H1 (cell line): ENCODE data around the gene ITGA3. TPM values are rescaled to one million over a fixed set of nuclear protein-coding genes. Genes with fewer than 3 reads are reported as not detected.

Experiments
- CTCF ChIA-PET: fragments of 300-600 bp; sonication (Branson Sonifier 250); formaldehyde crosslinking; loops from one replicate; lab custom pipeline; 2021; ENCODE audit not compliant: partially characterized antibody; lab: Charles Lee
- POLR2A ChIA-PET: fragments of 300-600 bp; sonication (Branson Sonifier 250); formaldehyde crosslinking; loops from one replicate; lab custom pipeline; 2021; ENCODE audit warnings: inconsistent platforms; ENCODE audit not compliant: partially characterized antibody; lab: Charles Lee
- DNase-seq, 2 experiments: peaks; one replicate each; pipeline versions ENCODE4 v3.0.0 to v3.0.0-alpha.2; 2010 to 2022; ENCODE audit warnings: low spot score in 2 of 2, low read depth in 1 of 2, mixed read lengths in 1 of 2
- FAIRE-seq: peaks from 2 replicates; lab custom pipeline; 2011; peaks lifted over from hg19 to GRCh38; lab: Jason Lieb, UNC
- H2AFZ ChIP-seq: 2 replicates; pipeline ENCODE4 v1.8.1; 2012; ENCODE audit warnings: low read length, inconsistent platforms
- H2AK5ac ChIP-seq: 2 replicates; pipeline ENCODE4 v1.6.1; 2013; ENCODE audit warnings: low read depth, low read length
- H2BK120ac ChIP-seq: replicated peaks from 2 replicates; pipeline ENCODE3; 2013; ENCODE audit warnings: low read depth, low read length, inconsistent platforms
- H2BK12ac ChIP-seq: 2 replicates; pipeline ENCODE4 v1.6.1; 2013; ENCODE audit warnings: low read depth, low read length
- H2BK15ac ChIP-seq: 2 replicates; pipeline ENCODE4 v1.6.1; 2013; ENCODE audit warnings: low read length
- H2BK20ac ChIP-seq: 2 replicates; pipeline ENCODE4 v1.6.1; 2013; ENCODE audit warnings: low read length
- H2BK5ac ChIP-seq: 2 replicates; pipeline ENCODE4 v1.6.1; 2013; ENCODE audit warnings: low read depth, low read length
- H3K14ac ChIP-seq: 2 replicates; pipeline ENCODE4 v1.6.1; 2013; ENCODE audit warnings: inconsistent platforms; ENCODE audit not compliant: insufficient read length
- H3K18ac ChIP-seq: 2 replicates; pipeline ENCODE4 v1.6.1; 2013; ENCODE audit warnings: low read length; ENCODE audit errors: extremely low read depth
- H3K23ac ChIP-seq: 2 replicates; pipeline ENCODE4 v1.6.1; 2013; ENCODE audit warnings: inconsistent platforms; ENCODE audit not compliant: insufficient read length
- H3K23me2 ChIP-seq: 2 replicates; pipeline ENCODE4 v1.6.1; 2013; ENCODE audit warnings: low read depth, low read length
- H3K27ac ChIP-seq: 2 replicates; pipeline ENCODE4 v1.6.1; 2011; ENCODE audit warnings: low read depth, low read length, inconsistent platforms
- H3K27me3 ChIP-seq, 4 experiments: replicated peaks in 1 of 4; 1 replicate in 1 of 4; 2 replicates in 3 of 4; pipeline versions ENCODE4 v1.6.1 to v1.8.1; 2011 to 2013; ENCODE audit warnings: low read length in 3 of 4, mild to moderate bottlenecking in 3 of 4, inconsistent platforms in 2 of 4, mixed read lengths in 2 of 4, moderate library complexity in 1 of 4; ENCODE audit not compliant: control insufficient read depth in 3 of 4, insufficient read depth in 3 of 4; ENCODE audit errors: extremely low read depth in 1 of 4
- H3K36me3 ChIP-seq, 4 experiments: 2 replicates each; pipeline versions ENCODE4 v1.6.1 to v1.8.1; 2011 to 2013; ENCODE audit warnings: mild to moderate bottlenecking in 4 of 4, low read length in 3 of 4, moderate library complexity in 2 of 4, control low read depth in 1 of 4, inconsistent platforms in 1 of 4; ENCODE audit not compliant: insufficient read depth in 4 of 4, control insufficient read depth in 2 of 4
- H3K4ac ChIP-seq: replicated peaks from 2 replicates; pipeline ENCODE3; 2013; ENCODE audit warnings: low read length, low read depth, mixed read lengths, inconsistent platforms; ENCODE audit not compliant: insufficient read length
- H3K4me1 ChIP-seq, 4 experiments: replicated peaks in 1 of 4; 1 replicate in 1 of 4; 2 replicates in 3 of 4; pipeline versions ENCODE4 v1.6.1 to v1.8.1; 2011 to 2013; ENCODE audit warnings: low read length in 3 of 4, inconsistent platforms in 2 of 4, mixed read lengths in 1 of 4; ENCODE audit not compliant: insufficient read depth in 4 of 4, control insufficient read depth in 3 of 4
- H3K4me2 ChIP-seq, 2 experiments: 2 replicates each; pipeline versions ENCODE4 v1.6.1 to v1.8.1; 2011 to 2013; ENCODE audit warnings: low read depth in 2 of 2, low read length in 2 of 2, control low read depth in 1 of 2, inconsistent platforms in 1 of 2, mild to moderate bottlenecking in 1 of 2; ENCODE audit not compliant: insufficient read depth in 1 of 2
- H3K4me3 ChIP-seq, 4 experiments: fragments of 200-600, 300-600 bp in 1 of 4; sonication (generic), shearing (Covaris generic), sonication (Bioruptor Twin) in 1 of 4; 2 replicates each; pipeline versions ENCODE4 v1.5.1 to v1.8.1; 2011 to 2016; ENCODE audit warnings: low read length in 4 of 4, low read depth in 3 of 4, control low read depth in 2 of 4, inconsistent platforms in 2 of 4, mild to moderate bottlenecking in 2 of 4, mixed read lengths in 1 of 4, moderate library complexity in 1 of 4; ENCODE audit not compliant: insufficient read depth in 2 of 4; ENCODE audit errors: extremely low read depth in 1 of 4
- H3K56ac ChIP-seq: replicated peaks from 2 replicates; pipeline ENCODE3; 2013; ENCODE audit warnings: low read depth, mild to moderate bottlenecking, mixed read lengths, low read length, inconsistent platforms; ENCODE audit not compliant: insufficient read length
- H3K79me1 ChIP-seq: 2 replicates; pipeline ENCODE4 v1.6.1; 2013; ENCODE audit warnings: low read depth, low read length, control low read depth
- H3K79me2 ChIP-seq, 2 experiments: 2 replicates each; pipeline versions ENCODE4 v1.6.1 to v1.8.1; 2012 to 2013; ENCODE audit warnings: low read length in 2 of 2, mild to moderate bottlenecking in 2 of 2, inconsistent platforms in 1 of 2; ENCODE audit not compliant: insufficient read depth in 2 of 2, control insufficient read depth in 1 of 2
- H3K9ac ChIP-seq, 4 experiments: replicated peaks in 1 of 4; 1 replicate in 1 of 4; 2 replicates in 3 of 4; pipeline versions ENCODE4 v1.6.1 to v1.8.1; 2011 to 2013; ENCODE audit warnings: low read depth in 3 of 4, low read length in 3 of 4, control low read depth in 2 of 4, mild to moderate bottlenecking in 2 of 4, moderate library complexity in 2 of 4, inconsistent platforms in 1 of 4; ENCODE audit errors: extremely low read depth in 1 of 4
- H3K9me3 ChIP-seq, 2 experiments: 2 replicates each; pipeline versions ENCODE4 v1.6.1 to v1.8.1; 2012 to 2013; ENCODE audit warnings: mild to moderate bottlenecking in 2 of 2, moderate library complexity in 2 of 2, control low read depth in 1 of 2, inconsistent platforms in 1 of 2, low read depth in 1 of 2, low read length in 1 of 2, mixed read lengths in 1 of 2; ENCODE audit not compliant: insufficient read depth in 2 of 2
- H4K20me1 ChIP-seq, 2 experiments: replicated peaks in 1 of 2; 2 replicates each; pipeline versions ENCODE3 to v1.8.1; 2011 to 2013; ENCODE audit warnings: inconsistent platforms in 2 of 2, low read length in 2 of 2, mild to moderate bottlenecking in 1 of 2; ENCODE audit not compliant: insufficient read depth in 2 of 2, control insufficient read depth in 1 of 2
- H4K5ac ChIP-seq: 2 replicates; pipeline ENCODE4 v1.6.1; 2013; ENCODE audit warnings: low read length, low read depth, mixed read lengths, inconsistent platforms; ENCODE audit not compliant: insufficient read length
- H4K8ac ChIP-seq: 2 replicates; pipeline ENCODE4 v1.8.0; 2013; ENCODE audit warnings: mild to moderate bottlenecking, moderate library complexity, low read length, inconsistent platforms; ENCODE audit not compliant: insufficient read depth; ENCODE audit errors: extremely low read depth
- H4K91ac ChIP-seq: replicated peaks from 2 replicates; pipeline ENCODE3; 2013; ENCODE audit warnings: low read length, mixed read lengths, inconsistent platforms; ENCODE audit not compliant: insufficient read length
- ASH2L ChIP-seq: fragments of 200-600, 300-600 bp; sonication (generic); IDR thresholded peaks from one replicate; pipeline ENCODE4 v1.7.1; 2017; ENCODE audit warnings: low read length
- CHD2 ChIP-seq: IDR thresholded peaks from 2 replicates; pipeline ENCODE4 v1.6.1; 2012; ENCODE audit warnings: low read length, improper control_type of control experiment
- E2F6 ChIP-seq: IDR thresholded peaks from 2 replicates; pipeline ENCODE4 v1.6.1; 2012; ENCODE audit warnings: inconsistent platforms
- KDM4A ChIP-seq: IDR thresholded peaks from one replicate; pipeline ENCODE4 v1.7.1; 2012; ENCODE audit warnings: low read depth, mild to moderate bottlenecking, moderate library complexity, low read length, inconsistent platforms; ENCODE audit not compliant: severe bottlenecking
- POLR2AphosphoS5 ChIP-seq: IDR thresholded peaks from 2 replicates; pipeline ENCODE4 v1.6.1; 2011; ENCODE audit warnings: low read depth, low read length
- SUZ12 ChIP-seq: fragments of 200-600 bp; sonication (generic); IDR thresholded peaks from 2 replicates; pipeline ENCODE4 v1.6.1; 2012; ENCODE audit warnings: mild to moderate bottlenecking, inconsistent platforms, low read length, moderate library complexity, mixed read lengths
- TEAD4 ChIP-seq: IDR thresholded peaks from 2 replicates; pipeline ENCODE4 v1.6.1; 2012; ENCODE audit warnings: low read depth, low read length, inconsistent platforms, mixed read lengths
- WGBS, 2 experiments: shearing (Covaris generic) in 1 of 2; methylation state at CpG; one replicate each; pipeline versions ENCODE4 v1.1.6 to v1.1.7; 2013 to 2015; ENCODE audit warnings: low lambda C conversion rate in 2 of 2, mixed read lengths in 2 of 2, inconsistent platforms in 1 of 2, low coverage in 1 of 2, missing lambda C conversion rate in 1 of 2; ENCODE audit not compliant: insufficient replicate concordance in 2 of 2, insufficient coverage in 1 of 2, insufficient read length in 1 of 2; ENCODE audit errors: extremely low coverage in 1 of 2, missing lambda C conversion rate in 1 of 2; 5-methylcytosine and 5-hydroxymethylcytosine counted together
- polyA plus RNA-seq, 7 experiments: library from polyadenylated mRNA; depleted of rRNA in 3 of 7; stranded (reverse) in 5 of 7; unstranded in 2 of 7; fragments of >200 nt in 5 of 7; fragments of 200-250 nt in 2 of 7; gene quantifications; 1 replicate in 5 of 7; 2 replicates in 1 of 7; 4 replicates in 1 of 7; pipeline versions ENCODE4 v1.2.1 to v1.2.3, GENCODE V29; 2011 to 2013; ENCODE audit warnings: missing spikeins in 2 of 7, mixed read lengths in 2 of 7
- total RNA-seq: library from RNA; stranded (reverse); fragmentation: NEBNext Ultra II Directional; extraction: Animal tissue kit (Norgen Biotek cat#: 25700); gene quantifications from 2 replicates; pipeline ENCODE4 v1.2.1, GENCODE V29; 2021

Gene ITGA3
- total and polyA plus RNA-seq, 2 of the 8 experiments (the other 6 are each of a cell fraction or from before 2014, with no cell fraction given) = 24.0 to 24.2 TPM

DNA sequence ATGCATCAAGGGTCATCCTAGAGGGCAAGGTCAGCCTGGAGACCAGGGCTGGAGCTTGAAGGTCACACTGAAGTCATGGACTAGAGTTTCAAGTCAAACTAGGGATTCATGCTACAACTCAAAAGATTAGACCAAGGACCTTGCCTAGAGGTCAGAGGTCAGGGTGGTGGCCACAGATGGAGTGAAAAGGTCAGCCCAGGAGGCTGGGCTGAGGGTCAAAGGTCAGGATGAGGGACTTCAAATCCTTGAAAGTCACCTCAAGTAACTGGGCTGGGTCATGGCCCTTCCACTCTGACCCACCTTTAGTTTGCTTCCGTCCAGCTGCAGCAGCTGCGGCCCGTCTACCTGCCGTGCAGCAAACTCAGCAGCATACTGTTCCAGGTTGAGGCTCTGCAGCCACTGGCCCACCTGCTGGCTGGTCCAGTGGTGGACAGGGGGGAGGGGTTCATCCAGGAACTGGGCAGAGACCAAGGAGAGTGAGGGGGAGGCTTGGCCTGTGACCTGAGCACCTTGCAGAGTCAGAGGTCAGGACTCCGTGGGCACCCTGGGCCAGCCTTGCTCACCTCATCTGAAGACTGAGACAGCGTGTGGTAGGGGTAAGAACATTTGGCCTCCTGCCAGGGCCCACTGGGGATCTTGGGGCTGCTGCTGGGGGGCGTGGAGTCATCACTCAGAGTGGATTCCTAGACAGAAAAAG, 57.9 kb downstream of the ITGA3 start:
- H3K27ac ChIP-seq = no peak overlapping the region; the same call in 1 of the 2 replicates
- FAIRE-seq (no peak), DNase-seq (no peak)
- CTCF ChIA-PET = interaction anchor here (0.6 to 23.0 kb wide), 11 partner anchors 11 to 315 kb away, joined by 3 to 412 read pairs (median 30); partner anchors contain the start of genes PDK2, PPP1R9B and SGCA
- H2BK15ac ChIP-seq = no peak overlapping the region
- no peaks in the 10 kb centered on the region; a peak in 2 of 8 replicates for H3K36me3 ChIP-seq
- H3K23ac ChIP-seq = no peak overlapping the region
- H3K9ac ChIP-seq = no peak overlapping the region
- no peak overlapping the region for H3K14ac ChIP-seq
- peaks cover 6 to 14% (median 11%) of the 10 kb centered on the region in 4 experiments for H3K4me1 ChIP-seq
- peaks cover 0 to 10% (median 7%) of the 10 kb centered on the region in 4 experiments; a peak in 4 of 7 replicates for H3K27me3 ChIP-seq
- no peak overlapping the region for H4K5ac ChIP-seq
- H4K20me1 ChIP-seq = no peaks in the 10 kb centered on the region
- H3K23me2 ChIP-seq = peaks cover 2% of the 10 kb centered on the region; the same call in 1 of the 2 replicates
- no peak overlapping the region for H3K4ac ChIP-seq
- no peaks in the 10 kb centered on the region for H3K79me2 ChIP-seq
- WGBS, 2 experiments = 89% methylated on average over 7 of the region's 7 CpGs; no CpG with 5 or more reads in 1 of the 2 experiments
- TF ChIP-seq CHD2 (no peak), ASH2L (no peak), SUZ12 (no peak), KDM4A (no peak), E2F6 (no peak), TEAD4 (no peak), POLR2AphosphoS5 (no peak)
- POLR2A ChIA-PET = interaction anchor here (0.6 to 1.6 kb wide), 4 partner anchors 9 to 227 kb away, joined by 3 to 5 read pairs (median 4); no protein-coding TSS in a partner anchor
- no peak overlapping the region for H2AFZ ChIP-seq
- H4K91ac ChIP-seq = no peak overlapping the region
- H3K4me2 ChIP-seq = no peak overlapping the region
- no peak overlapping the region for H2BK120ac ChIP-seq
- H3K56ac ChIP-seq = no peak overlapping the region
- peak overlapping the region; percentile 48; the same call in 1 of the 2 replicates for H2AK5ac ChIP-seq
- no peak overlapping the region for H3K18ac ChIP-seq
- H3K79me1 ChIP-seq = no peaks in the 10 kb centered on the region
- H2BK12ac ChIP-seq = peak overlapping the region; percentile 50; the same call in 1 of the 2 replicates
- no peak overlapping the region for H2BK20ac ChIP-seq
- no peak overlapping the region for H3K4me3 ChIP-seq
- H3K9me3 ChIP-seq = no peaks in the 10 kb centered on the region
- H2BK5ac ChIP-seq = no peak overlapping the region
- peak overlapping the region; percentile 23 for H4K8ac ChIP-seq
